Neuron (in vitro differentiated cells): ENCODE measurements around the gene ITPRIPL2.
A peak's percentile ranks its signal among the peaks of the same experiment; 100 is the strongest.

Experiments used
- H2AFZ ChIP-seq: one replicate; pipeline ENCODE4 v1.6.1; 2013; ENCODE audit warnings: low read depth, mild to moderate bottlenecking, inconsistent platforms, low read length, moderate library complexity
- H3K27me3 ChIP-seq: one replicate; pipeline ENCODE4 v1.6.1; 2013; ENCODE audit warnings: low read length; ENCODE audit not compliant: insufficient read depth
- H3K36me3 ChIP-seq: one replicate; pipeline ENCODE4 v1.6.1; 2013; ENCODE audit warnings: low read length; ENCODE audit not compliant: insufficient read depth
- H3K4me1 ChIP-seq: one replicate; pipeline ENCODE4 v1.6.1; 2013; ENCODE audit warnings: low read length; ENCODE audit not compliant: insufficient read depth
- H3K4me3 ChIP-seq: 2 replicates; pipeline ENCODE4 v1.5.1; 2013; ENCODE audit warnings: mild to moderate bottlenecking, low read length, moderate library complexity
- H3K9me3 ChIP-seq: one replicate; pipeline ENCODE4 v1.6.1; 2013; ENCODE audit warnings: low read length

ITPRIPL2 gene

GRCh38 chr16:19113577-19114358 lies at the start of gene ITPRIPL2:
TSS of gene ITPRIPL2 (plus strand) at chr16:19113964. CDS start at chr16:19114462, 498 bp downstream.
- Histone ChIP-seq H3K36me3 (no peaks in the 10 kb centered on the region), H3K4me1 (peaks cover 9% of the 10 kb centered on the region), H3K27me3 (no peaks in the 10 kb centered on the region), H3K9me3 (no peaks in the 10 kb centered on the region), H2AFZ (no peak within 1 kb of the TSS), H3K4me3 (peak within 1 kb of the TSS; percentile 42)

- H3K9me3 ChIP-seq = no peaks in the 10 kb centered on the region
- H3K27me3 ChIP-seq = no peaks in the 10 kb centered on the region
- peak overlapping the region; percentile 87 for H3K4me3 ChIP-seq
- H2AFZ ChIP-seq = peak overlapping the region; percentile 89
- H3K4me1 ChIP-seq = peaks cover 9% of the 10 kb centered on the region
- H3K36me3 ChIP-seq = no peaks in the 10 kb centered on the region
These were observed 46.8 kb upstream of the ITPRIPL2 start for GRCh38 chr16:19066988-19067348.

- H3K36me3 ChIP-seq = peaks cover 6% of the 10 kb centered on the region
- H3K4me3 ChIP-seq = peak within 1 kb of the TSS; percentile 87
- no peaks in the 10 kb centered on the region for H3K9me3 ChIP-seq
- H3K4me1 ChIP-seq = peaks cover 9% of the 10 kb centered on the region
- H2AFZ ChIP-seq = peak within 1 kb of the TSS; percentile 89
- no peaks in the 10 kb centered on the region for H3K27me3 ChIP-seq
These were observed 46.2 kb upstream of the ITPRIPL2 start, which contains the start of gene COQ7 for GRCh38 chr16:19067349-19068236. TSS of gene COQ7 (plus strand) at chr16:19067614. CDS start at chr16:19067665, 51 bp downstream.

- H3K4me1 ChIP-seq = peaks cover 9% of the 10 kb centered on the region
- no peaks in the 10 kb centered on the region for H3K9me3 ChIP-seq
- H3K4me3 ChIP-seq = peak overlapping the region; percentile 87
- peaks cover 11% of the 10 kb centered on the region for H3K36me3 ChIP-seq
- peak overlapping the region; percentile 89 for H2AFZ ChIP-seq
- H3K27me3 ChIP-seq = no peaks in the 10 kb centered on the region
These were observed 45.4 kb upstream of the ITPRIPL2 start for GRCh38 chr16:19068237-19068815.

- no peak overlapping the region for H2AFZ ChIP-seq
- H3K27me3 ChIP-seq = no peaks in the 10 kb centered on the region
- H3K4me1 ChIP-seq = peaks cover 9% of the 10 kb centered on the region
These were observed 41.7 kb upstream of the ITPRIPL2 start for GRCh38 chr16:19071811-19072777.

GRCh38 chr16:19073344-19073743 lies 40.4 kb upstream of the ITPRIPL2 start:
- Histone ChIP-seq H3K4me3 (no peak overlapping the region), H3K4me1 (peaks cover 7% of the 10 kb centered on the region), H3K27me3 (no peaks in the 10 kb centered on the region), H2AFZ (no peak overlapping the region), H3K9me3 (no peaks in the 10 kb centered on the region), H3K36me3 (peaks cover 46% of the 10 kb centered on the region)

More at GRCh38 chr16:19071811-19072777, 41.7 kb upstream of the ITPRIPL2 start:
- Histone ChIP-seq H3K36me3 (peaks cover 35% of the 10 kb centered on the region), H3K9me3 (no peaks in the 10 kb centered on the region), H3K4me3 (no peak overlapping the region)

- Histone ChIP-seq H3K36me3 (peaks cover 52% of the 10 kb centered on the region), H2AFZ (no peak overlapping the region), H3K27me3 (no peaks in the 10 kb centered on the region), H3K4me3 (no peak overlapping the region), H3K9me3 (no peaks in the 10 kb centered on the region), H3K4me1 (peaks cover 2% of the 10 kb centered on the region)
These were observed 39.9 kb upstream of the ITPRIPL2 start for GRCh38 chr16:19073863-19074262.

GRCh38 chr16:19075511-19075910 lies 38.3 kb upstream of the ITPRIPL2 start:
- peaks cover 55% of the 10 kb centered on the region for H3K36me3 ChIP-seq
- no peak overlapping the region for H3K4me3 ChIP-seq
- no peak overlapping the region for H2AFZ ChIP-seq
- no peaks in the 10 kb centered on the region for H3K4me1 ChIP-seq
- H3K9me3 ChIP-seq = no peaks in the 10 kb centered on the region
- no peaks in the 10 kb centered on the region for H3K27me3 ChIP-seq

GRCh38 chr16:19077879-19078278 lies 35.9 kb upstream of the ITPRIPL2 start:
- H3K4me3 ChIP-seq = no peak overlapping the region
- H2AFZ ChIP-seq = no peak overlapping the region
- H3K27me3 ChIP-seq = no peaks in the 10 kb centered on the region
- H3K9me3 ChIP-seq = peaks cover 2% of the 10 kb centered on the region
- no peaks in the 10 kb centered on the region for H3K4me1 ChIP-seq
- peaks cover 48% of the 10 kb centered on the region for H3K36me3 ChIP-seq

- Histone ChIP-seq H3K4me1 (no peaks in the 10 kb centered on the region), H3K27me3 (no peaks in the 10 kb centered on the region), H3K4me3 (no peak overlapping the region), H3K36me3 (peaks cover 7% of the 10 kb centered on the region), H3K9me3 (peaks cover 2% of the 10 kb centered on the region), H2AFZ (no peak overlapping the region)
These were observed 30.1 kb upstream of the ITPRIPL2 start for GRCh38 chr16:19083670-19084069.

- H2AFZ ChIP-seq = no peak overlapping the region
- no peak overlapping the region for H3K4me3 ChIP-seq
- peaks cover 2% of the 10 kb centered on the region for H3K36me3 ChIP-seq
- H3K4me1 ChIP-seq = no peaks in the 10 kb centered on the region
- peaks cover 2% of the 10 kb centered on the region for H3K9me3 ChIP-seq
- no peaks in the 10 kb centered on the region for H3K27me3 ChIP-seq
These were observed 29.6 kb upstream of the ITPRIPL2 start for GRCh38 chr16:19084139-19084538.

GRCh38 chr16:19084879-19085278 lies 28.9 kb upstream of the ITPRIPL2 start:
- Histone ChIP-seq H3K4me3 (no peak overlapping the region), H3K4me1 (no peaks in the 10 kb centered on the region), H3K36me3 (peaks cover 2% of the 10 kb centered on the region), H3K9me3 (peaks cover 2% of the 10 kb centered on the region), H2AFZ (no peak overlapping the region), H3K27me3 (no peaks in the 10 kb centered on the region)
